NT2/D1 (cell line): ENCODE measurements around the gene ACYP1.

Experiments used
- DNase-seq: peaks from one replicate; pipeline ENCODE4 v3.0.0-alpha.2; 2011; ENCODE audit warnings: low read depth, low spot score
- H3K27me3 ChIP-seq: 2 replicates; pipeline ENCODE4 v1.6.0; 2011; ENCODE audit warnings: mild to moderate bottlenecking; ENCODE audit not compliant: insufficient read length, insufficient read depth
- H3K36me3 ChIP-seq: 2 replicates; pipeline ENCODE4 v1.6.1; 2011; ENCODE audit warnings: mild to moderate bottlenecking, low read length, mixed read lengths; ENCODE audit not compliant: insufficient read depth, insufficient read length
- H3K4me1 ChIP-seq: 2 replicates; pipeline ENCODE4 v1.5.1; 2011; ENCODE audit not compliant: insufficient read depth, insufficient read length
- H3K4me3 ChIP-seq: 2 replicates; pipeline ENCODE4 v1.5.1; 2011; ENCODE audit warnings: low read depth; ENCODE audit not compliant: insufficient read length
- H3K9ac ChIP-seq: 2 replicates; pipeline ENCODE4 v1.6.0; 2011; ENCODE audit warnings: low read depth; ENCODE audit not compliant: insufficient read length
- H3K9me3 ChIP-seq: 2 replicates; pipeline ENCODE4 v1.5.1; 2011; ENCODE audit warnings: mild to moderate bottlenecking, low read length; ENCODE audit not compliant: insufficient read depth
- SUZ12 ChIP-seq: IDR thresholded peaks from 2 replicates; pipeline ENCODE4 v1.6.1; 2011; ENCODE audit not compliant: insufficient read length, insufficient read depth; ENCODE audit errors: extremely low read depth
- YY1 ChIP-seq: IDR thresholded peaks from 2 replicates; pipeline ENCODE4 v1.6.1; 2011; ENCODE audit not compliant: insufficient read length, insufficient read depth
- ZNF274 ChIP-seq: IDR thresholded peaks from 2 replicates; pipeline ENCODE4 v1.6.1; 2011; ENCODE audit warnings: mild to moderate bottlenecking, low read depth, low read length

ACYP1 gene

GRCh38 chr14:75041613-75042012 is 22.2 kb downstream of the ACYP1 start:
- Histone ChIP-seq H3K4me3 (no peak overlapping the region), H3K9ac (no peak overlapping the region), H3K4me1 (no peaks in the 10 kb centered on the region), H3K9me3 (no peaks in the 10 kb centered on the region), H3K36me3 (peaks cover 38% of the 10 kb centered on the region), H3K27me3 (no peaks in the 10 kb centered on the region)
- TF ChIP-seq SUZ12 (no peak), ZNF274 (no peak), YY1 (no peak)
- no peak for DNase-seq

- H3K4me1 ChIP-seq = no peaks in the 10 kb centered on the region
- no peak overlapping the region for H3K4me3 ChIP-seq
- H3K9ac ChIP-seq = no peak overlapping the region
- TF ChIP-seq YY1 (no peak), ZNF274 (no peak), SUZ12 (no peak)
- no peak for DNase-seq
- H3K27me3 ChIP-seq = no peaks in the 10 kb centered on the region
- H3K36me3 ChIP-seq = peaks cover 38% of the 10 kb centered on the region
- H3K9me3 ChIP-seq = no peaks in the 10 kb centered on the region
Measured at GRCh38 chr14:75040959-75041358, 22.9 kb downstream of the ACYP1 start.

- H3K4me3 ChIP-seq = no peak overlapping the region
- peaks cover 38% of the 10 kb centered on the region for H3K36me3 ChIP-seq
- no peaks in the 10 kb centered on the region for H3K4me1 ChIP-seq
- no peaks in the 10 kb centered on the region for H3K9me3 ChIP-seq
- no peak for TF ChIP-seq SUZ12
- TF ChIP-seq YY1 = no peak
- TF ChIP-seq ZNF274 = no peak
- H3K9ac ChIP-seq = no peak overlapping the region
- no peak for DNase-seq
- H3K27me3 ChIP-seq = no peaks in the 10 kb centered on the region
Measured at GRCh38 chr14:75040507-75040906, 23.3 kb downstream of the ACYP1 start.

GRCh38 chr14:75032939-75033338 is 30.9 kb downstream of the ACYP1 start:
- peaks cover 37% of the 10 kb centered on the region for H3K36me3 ChIP-seq
- TF ChIP-seq ZNF274 (no peak), SUZ12 (no peak), YY1 (no peak)
- no peak for DNase-seq
- no peak overlapping the region for H3K4me3 ChIP-seq
- H3K27me3 ChIP-seq = no peaks in the 10 kb centered on the region
- no peaks in the 10 kb centered on the region for H3K9me3 ChIP-seq
- no peaks in the 10 kb centered on the region for H3K4me1 ChIP-seq
- no peak overlapping the region for H3K9ac ChIP-seq

- Histone ChIP-seq H3K4me3 (no peak overlapping the region), H3K4me1 (no peaks in the 10 kb centered on the region), H3K9ac (no peak overlapping the region), H3K36me3 (peaks cover 39% of the 10 kb centered on the region), H3K27me3 (no peaks in the 10 kb centered on the region), H3K9me3 (no peaks in the 10 kb centered on the region)
- TF ChIP-seq ZNF274 (no peak), SUZ12 (no peak), YY1 (no peak)
- DNase-seq = no peak
Measured at GRCh38 chr14:75030147-75030546, 33.7 kb downstream of the ACYP1 start.

GRCh38 chr14:75025876-75026275 is 37.9 kb downstream of the ACYP1 start:
- H3K27me3 ChIP-seq = no peaks in the 10 kb centered on the region
- no peaks in the 10 kb centered on the region for H3K9me3 ChIP-seq
- no peak for DNase-seq
- no peaks in the 10 kb centered on the region for H3K4me1 ChIP-seq
- H3K9ac ChIP-seq = no peak overlapping the region
- no peak overlapping the region for H3K4me3 ChIP-seq
- TF ChIP-seq YY1 = no peak
- no peak for TF ChIP-seq SUZ12
- no peak for TF ChIP-seq ZNF274
- H3K36me3 ChIP-seq = peaks cover 31% of the 10 kb centered on the region

- H3K9me3 ChIP-seq = no peaks in the 10 kb centered on the region
- H3K4me3 ChIP-seq = no peak overlapping the region
- H3K36me3 ChIP-seq = peaks cover 32% of the 10 kb centered on the region
- H3K4me1 ChIP-seq = no peaks in the 10 kb centered on the region
- no peak for DNase-seq
- H3K9ac ChIP-seq = no peak overlapping the region
- no peaks in the 10 kb centered on the region for H3K27me3 ChIP-seq
- TF ChIP-seq ZNF274 (no peak), SUZ12 (no peak), YY1 (no peak)
Measured at GRCh38 chr14:75025082-75025481, 38.7 kb downstream of the ACYP1 start.
